PFSK-1 (cell line): ENCODE data around the gene SMIM26.

Source experiments
- FOXP2 ChIP-seq: optimal IDR thresholded peaks from 2 replicates; pipeline ENCODE3; 2011; ENCODE audit warnings: borderline replicate concordance, control low read depth, inconsistent platforms; ENCODE audit not compliant: insufficient read depth; ENCODE audit errors: extremely low read length, extremely low read depth
- POLR2AphosphoS5 ChIP-seq: IDR thresholded peaks from 2 replicates; pipeline ENCODE4 v1.6.1; 2012; ENCODE audit warnings: low read depth, mild to moderate bottlenecking, control low read depth, low read length, moderate library complexity
- REST ChIP-seq, 2 experiments: IDR thresholded peaks; 2 replicates each; pipeline versions ENCODE4 v1.6.1 to v1.8.0; 2011 to 2012; ENCODE audit warnings: low read depth in 2 of 2, low read length in 2 of 2, control low read depth in 1 of 2, inconsistent platforms in 1 of 2, mild to moderate bottlenecking in 1 of 2, moderate library complexity in 1 of 2; ENCODE audit not compliant: insufficient read depth in 1 of 2
- SIN3A ChIP-seq: IDR thresholded peaks from 2 replicates; pipeline ENCODE4 v1.6.1; 2012; ENCODE audit warnings: mild to moderate bottlenecking, low read length, moderate library complexity, borderline replicate concordance; ENCODE audit not compliant: insufficient read depth
- TAF1 ChIP-seq: IDR thresholded peaks from 2 replicates; pipeline ENCODE4 v1.6.1; 2012; ENCODE audit warnings: low read length, control low read depth, borderline replicate concordance; ENCODE audit not compliant: insufficient read depth

- TF ChIP-seq POLR2AphosphoS5: no peak
- no peak for TF ChIP-seq REST (IDR thresholded peaks at IDR 0.05; ENCODE audit: insufficient read depth in 1 of 2, low read depth in 2 of 2, low read length in 2 of 2)
- TF ChIP-seq TAF1: no peak
- TF ChIP-seq SIN3A: no peak
- no peak for TF ChIP-seq FOXP2
Measured at GRCh38 chr20:18577942-18578341, 10.7 kb downstream of the SMIM26 start.
